Testis (tissue), 2 donors: ENCODE measurements around the gene WLS.

Experiments
- POLR2A ChIP-seq: fragments of 450-650 bp; IDR thresholded peaks from one replicate; pipeline ENCODE4 v1.6.1; 2017; ENCODE audit warnings: antibody characterized with exemption, mild to moderate bottlenecking, moderate library complexity
- TF ChIP-seq, protein P1 (sequence below), 3 experiments: fragments of 450-650 bp in 2 of 3; fragments of 200-600 bp in 1 of 3; sonication (generic) in 1 of 3; IDR thresholded peaks; one replicate each; pipeline ENCODE4 v1.5.1; 2016 to 2019; ENCODE audit warnings: antibody characterized with exemption in 3 of 3, mild to moderate bottlenecking in 2 of 3, moderate library complexity in 1 of 3

DNA sequence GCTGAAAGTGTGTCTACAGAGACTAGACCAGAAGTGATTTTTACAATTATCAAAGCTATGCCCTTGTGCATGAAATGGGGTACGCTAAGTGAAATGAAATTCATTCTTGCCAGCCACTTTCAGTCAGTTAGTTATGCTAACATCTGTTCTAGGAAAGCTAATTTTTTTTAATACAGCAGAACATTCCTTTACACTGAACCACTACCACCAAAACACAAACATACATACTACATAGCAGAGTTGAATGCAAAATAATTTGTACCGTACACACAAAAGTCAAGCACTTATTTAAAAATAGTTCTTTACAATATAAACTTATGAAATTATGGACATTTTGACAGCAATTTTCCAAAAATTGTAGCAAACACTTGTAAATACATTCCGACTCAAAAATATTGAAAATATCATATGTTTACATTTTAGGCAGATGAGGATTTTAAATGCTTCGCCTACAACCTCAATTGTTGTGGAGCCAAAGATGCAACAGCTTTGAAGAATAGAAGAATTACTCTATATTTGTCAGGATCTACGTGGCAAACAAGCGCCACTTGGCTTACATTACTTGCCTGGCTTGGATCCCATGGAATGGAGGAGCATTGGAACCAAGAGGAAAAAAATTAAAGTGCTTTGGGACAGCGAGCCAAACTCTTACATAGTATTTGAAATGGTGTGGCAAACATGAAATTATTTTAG lies 30.6 kb downstream of the WLS start:
- TF ChIP-seq, protein P1, sequence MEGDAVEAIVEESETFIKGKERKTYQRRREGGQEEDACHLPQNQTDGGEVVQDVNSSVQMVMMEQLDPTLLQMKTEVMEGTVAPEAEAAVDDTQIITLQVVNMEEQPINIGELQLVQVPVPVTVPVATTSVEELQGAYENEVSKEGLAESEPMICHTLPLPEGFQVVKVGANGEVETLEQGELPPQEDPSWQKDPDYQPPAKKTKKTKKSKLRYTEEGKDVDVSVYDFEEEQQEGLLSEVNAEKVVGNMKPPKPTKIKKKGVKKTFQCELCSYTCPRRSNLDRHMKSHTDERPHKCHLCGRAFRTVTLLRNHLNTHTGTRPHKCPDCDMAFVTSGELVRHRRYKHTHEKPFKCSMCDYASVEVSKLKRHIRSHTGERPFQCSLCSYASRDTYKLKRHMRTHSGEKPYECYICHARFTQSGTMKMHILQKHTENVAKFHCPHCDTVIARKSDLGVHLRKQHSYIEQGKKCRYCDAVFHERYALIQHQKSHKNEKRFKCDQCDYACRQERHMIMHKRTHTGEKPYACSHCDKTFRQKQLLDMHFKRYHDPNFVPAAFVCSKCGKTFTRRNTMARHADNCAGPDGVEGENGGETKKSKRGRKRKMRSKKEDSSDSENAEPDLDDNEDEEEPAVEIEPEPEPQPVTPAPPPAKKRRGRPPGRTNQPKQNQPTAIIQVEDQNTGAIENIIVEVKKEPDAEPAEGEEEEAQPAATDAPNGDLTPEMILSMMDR (IDR thresholded peaks at IDR 0.05) = no peak
- TF ChIP-seq POLR2A = no peak
